GM21367 (cell line): ENCODE data around the gene TRIM3.

Source experiments
- ATAC-seq: cut with Tn5 transposase; IDR thresholded peaks from one replicate; pipeline ENCODE4 v1.9.1; 2021; ENCODE audit not compliant: unreplicated experiment

TRIM3 gene

GRCh38 chr11:6442441-6442840 is 31.3 kb downstream of the TRIM3 start:
- no peak for ATAC-seq

GRCh38 chr11:6440906-6441358 is 32.8 kb downstream of the TRIM3 start, which contains the start of gene HPX:
TSS of gene HPX (minus strand) at chr11:6440987. CDS start at chr11:6440963, 24 bp downstream.
- no peak for ATAC-seq

GRCh38 chr11:6438979-6439571 is 34.7 kb downstream of the TRIM3 start:
- ATAC-seq, result no peak

GRCh38 chr11:6437993-6438392 is 35.7 kb downstream of the TRIM3 start:
- ATAC-seq, result no peak

GRCh38 chr11:6437423-6437822 is 36.3 kb downstream of the TRIM3 start:
- no peak for ATAC-seq

GRCh38 chr11:6433998-6434660 is 39.6 kb downstream of the TRIM3 start:
- ATAC-seq, result peak; percentile 41

- no peak for ATAC-seq
Observed at GRCh38 chr11:6431861-6432260, 41.9 kb downstream of the TRIM3 start.

GRCh38 chr11:6427516-6427915 is 46.2 kb downstream of the TRIM3 start:
- no peak for ATAC-seq

GRCh38 chr11:6420677-6421076 is 53.1 kb downstream of the TRIM3 start:
- no peak for ATAC-seq

- peak; percentile 57 for ATAC-seq
Observed at GRCh38 chr11:6419009-6419631, 54.6 kb downstream of the TRIM3 start, which contains the start of gene APBB1. TSS of gene APBB1 (minus strand) at chr11:6419094. CDS start at chr11:6411347, 7,747 bp downstream.

GRCh38 chr11:6418557-6419008 is 55.2 kb downstream of the TRIM3 start:
- no peak for ATAC-seq

GRCh38 chr11:6417907-6418556 is 55.7 kb downstream of the TRIM3 start:
- no peak for ATAC-seq

- ATAC-seq, result no peak
Observed at GRCh38 chr11:6415797-6416196, 57.9 kb downstream of the TRIM3 start.

- peak; percentile 44 for ATAC-seq
Observed at GRCh38 chr11:6414874-6415328, 58.8 kb downstream of the TRIM3 start.

- ATAC-seq, result no peak
Observed at GRCh38 chr11:6413791-6414201, 59.9 kb downstream of the TRIM3 start.

- ATAC-seq, result no peak
Observed at GRCh38 chr11:6411594-6412031, 62.1 kb downstream of the TRIM3 start.

GRCh38 chr11:6410695-6411430 is 62.9 kb downstream of the TRIM3 start:
- no peak for ATAC-seq

- ATAC-seq, result no peak
Observed at GRCh38 chr11:6406370-6406769, 67.4 kb downstream of the TRIM3 start.

- ATAC-seq, result no peak
Observed at GRCh38 chr11:6405846-6406245, 67.9 kb downstream of the TRIM3 start.

- ATAC-seq, result no peak
Observed at GRCh38 chr11:6405052-6405667, 68.6 kb downstream of the TRIM3 start.
